Esophagus squamous epithelium (tissue), 4 donors: ENCODE measurements around the gene RAD9A.

Experiments used
- CTCF ChIP-seq, 6 experiments: fragments of 450-650 bp in 4 of 6; fragments of 200-600 bp in 2 of 6; sonication (generic) in 2 of 6; IDR thresholded peaks; one replicate each; pipeline ENCODE4 v1.5.1; 2016 to 2019; ENCODE audit warnings: antibody characterized with exemption in 6 of 6, mild to moderate bottlenecking in 4 of 6, moderate library complexity in 4 of 6
- POLR2A ChIP-seq, 4 donors: fragments of 450-650 bp; IDR thresholded peaks; one replicate each; pipeline ENCODE4 v1.6.1; 2017; ENCODE audit warnings: antibody characterized with exemption in 4 of 4, mild to moderate bottlenecking in 4 of 4, moderate library complexity in 3 of 4

GRCh38 chr11:67355794-67356386 is 35.9 kb upstream of the RAD9A start:
- TF ChIP-seq CTCF (IDR thresholded peaks at IDR 0.05), result no peak
- TF ChIP-seq POLR2A (IDR thresholded peaks at IDR 0.05), result no peak
